Adrenal gland (tissue), 5 donors: ENCODE measurements around the gene FNDC4.

Source experiments
- POLR2A ChIP-seq, 2 donors: fragments of 450-650 bp; IDR thresholded peaks; one replicate each; pipeline ENCODE4 v1.6.1; 2017; ENCODE audit warnings: antibody characterized with exemption in 2 of 2, mild to moderate bottlenecking in 2 of 2, moderate library complexity in 1 of 2
- TF ChIP-seq, protein P1 (sequence below), 6 experiments: fragments of 450-650 bp in 4 of 6; fragments of 200-600 bp in 2 of 6; sonication (generic) in 1 of 6; IDR thresholded peaks; 1 replicate in 5 of 6; 2 replicates in 1 of 6; pipeline versions ENCODE4 v1.5.1 to v1.8.0; 2016 to 2021; ENCODE audit warnings: antibody characterized with exemption in 6 of 6, mild to moderate bottlenecking in 2 of 6, moderate library complexity in 1 of 6
- donor health status: DM: no; HTN: no; CAD: no.

DNA sequence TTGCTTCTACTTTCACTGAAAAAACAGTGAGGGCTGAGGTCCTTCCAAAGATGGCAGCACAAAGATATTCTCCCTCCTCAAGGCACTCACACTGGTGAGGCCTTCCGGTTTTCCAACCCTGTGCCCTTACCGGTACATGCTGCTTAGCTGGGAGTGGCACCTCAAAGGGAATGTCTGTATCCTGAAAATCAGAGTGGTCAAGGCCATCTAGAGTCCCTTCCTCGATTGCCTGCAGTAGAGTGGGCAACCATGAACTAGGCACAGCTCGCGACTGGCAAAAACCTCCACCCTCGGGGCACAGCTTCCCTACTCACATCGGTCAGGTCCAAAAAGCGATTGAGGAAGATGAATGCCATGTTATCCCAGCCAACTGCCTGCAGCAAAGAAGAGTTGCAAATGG is 49.4 kb downstream of the FNDC4 start:
- no peak for TF ChIP-seq POLR2A (IDR thresholded peaks at IDR 0.05)
- TF ChIP-seq, protein P1, sequence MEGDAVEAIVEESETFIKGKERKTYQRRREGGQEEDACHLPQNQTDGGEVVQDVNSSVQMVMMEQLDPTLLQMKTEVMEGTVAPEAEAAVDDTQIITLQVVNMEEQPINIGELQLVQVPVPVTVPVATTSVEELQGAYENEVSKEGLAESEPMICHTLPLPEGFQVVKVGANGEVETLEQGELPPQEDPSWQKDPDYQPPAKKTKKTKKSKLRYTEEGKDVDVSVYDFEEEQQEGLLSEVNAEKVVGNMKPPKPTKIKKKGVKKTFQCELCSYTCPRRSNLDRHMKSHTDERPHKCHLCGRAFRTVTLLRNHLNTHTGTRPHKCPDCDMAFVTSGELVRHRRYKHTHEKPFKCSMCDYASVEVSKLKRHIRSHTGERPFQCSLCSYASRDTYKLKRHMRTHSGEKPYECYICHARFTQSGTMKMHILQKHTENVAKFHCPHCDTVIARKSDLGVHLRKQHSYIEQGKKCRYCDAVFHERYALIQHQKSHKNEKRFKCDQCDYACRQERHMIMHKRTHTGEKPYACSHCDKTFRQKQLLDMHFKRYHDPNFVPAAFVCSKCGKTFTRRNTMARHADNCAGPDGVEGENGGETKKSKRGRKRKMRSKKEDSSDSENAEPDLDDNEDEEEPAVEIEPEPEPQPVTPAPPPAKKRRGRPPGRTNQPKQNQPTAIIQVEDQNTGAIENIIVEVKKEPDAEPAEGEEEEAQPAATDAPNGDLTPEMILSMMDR (IDR thresholded peaks at IDR 0.05) = no peak
